ENCODE measurements around the gene SORCS1. TPM values are rescaled to one million over a fixed set of nuclear protein-coding genes. Genes with fewer than 3 reads are reported as not detected.

The SORCS1 gene
- total and polyA plus RNA-seq, 2 experiments from 2014 or later: not detected

DNA sequence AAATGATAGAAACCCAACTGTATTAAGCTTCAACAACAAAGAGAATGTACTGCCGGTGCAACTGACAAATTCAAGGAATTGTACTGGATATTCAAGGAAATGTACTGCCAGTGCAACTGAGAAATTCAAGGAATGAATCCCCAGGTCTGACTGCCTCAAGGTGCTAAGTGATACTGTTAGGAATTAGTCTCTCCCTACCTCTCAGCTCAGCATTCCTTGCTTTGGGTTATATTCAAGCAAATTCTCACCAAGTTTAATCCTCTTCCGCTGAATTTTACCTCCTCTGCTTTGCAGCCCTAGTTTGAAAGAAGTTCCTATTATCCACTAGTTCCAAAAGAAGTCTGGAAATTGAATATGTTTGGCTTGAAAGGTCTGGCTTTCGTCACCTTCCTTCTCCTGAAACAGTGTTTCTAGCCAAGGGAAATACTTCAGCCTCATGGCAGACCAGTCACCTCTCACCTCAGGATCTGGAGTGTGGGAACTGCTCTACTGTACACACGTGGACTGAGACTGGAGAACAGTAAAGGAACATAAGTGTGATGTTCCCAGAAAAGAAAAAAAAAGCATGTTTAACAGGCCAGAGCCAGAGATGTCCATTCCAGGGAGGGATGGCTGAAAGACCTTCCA is 60.4 kb downstream of the SORCS1 start:
- Histone ChIP-seq H3K4me1 (ENCODE audit: insufficient read depth) (no peaks in the 10 kb centered on the region), H3K4me2 (ENCODE audit: unreplicated experiment) (no peak overlapping the region), H3K79me2 (ENCODE audit: insufficient read depth) (no peaks in the 10 kb centered on the region), H3K9ac (no peak overlapping the region), H4K20me1 (ENCODE audit: insufficient read depth) (no peaks in the 10 kb centered on the region), H3K36me3 (ENCODE audit: low read depth) (no peaks in the 10 kb centered on the region), H3F3A (ENCODE audit: insufficient read depth) (no peaks in the 10 kb centered on the region), H3K27ac (no peak overlapping the region), H3K4me3 (no peak overlapping the region), H3K27me3 (replicated peaks; ENCODE audit: insufficient read depth) (no peaks in the 10 kb centered on the region), H3K9me2 (ENCODE audit: insufficient read depth) (no peaks in the 10 kb centered on the region), H2AFZ (no peak overlapping the region), H3K9me3 (ENCODE audit: low read depth) (no peaks in the 10 kb centered on the region)
- WGBS, 2 experiments (ENCODE audit: low coverage in 1 of 2, low lambda C conversion rate in 2 of 2, missing lambda C conversion rate in 2 of 2): 18 to 19% methylated on average over 4 of the region's 4 CpGs
- TF ChIP-seq EZH2phosphoT487 (IDR thresholded peaks at IDR 0.05; ENCODE audit: insufficient read depth, low read depth) (no peak), EZH2 (IDR thresholded peaks at IDR 0.05; ENCODE audit: insufficient read depth, poor library complexity, severe bottlenecking) (no peak)
- no peak for DNase-seq
- in situ Hi-C loops (cut with MboI): no loop called here

DNA sequence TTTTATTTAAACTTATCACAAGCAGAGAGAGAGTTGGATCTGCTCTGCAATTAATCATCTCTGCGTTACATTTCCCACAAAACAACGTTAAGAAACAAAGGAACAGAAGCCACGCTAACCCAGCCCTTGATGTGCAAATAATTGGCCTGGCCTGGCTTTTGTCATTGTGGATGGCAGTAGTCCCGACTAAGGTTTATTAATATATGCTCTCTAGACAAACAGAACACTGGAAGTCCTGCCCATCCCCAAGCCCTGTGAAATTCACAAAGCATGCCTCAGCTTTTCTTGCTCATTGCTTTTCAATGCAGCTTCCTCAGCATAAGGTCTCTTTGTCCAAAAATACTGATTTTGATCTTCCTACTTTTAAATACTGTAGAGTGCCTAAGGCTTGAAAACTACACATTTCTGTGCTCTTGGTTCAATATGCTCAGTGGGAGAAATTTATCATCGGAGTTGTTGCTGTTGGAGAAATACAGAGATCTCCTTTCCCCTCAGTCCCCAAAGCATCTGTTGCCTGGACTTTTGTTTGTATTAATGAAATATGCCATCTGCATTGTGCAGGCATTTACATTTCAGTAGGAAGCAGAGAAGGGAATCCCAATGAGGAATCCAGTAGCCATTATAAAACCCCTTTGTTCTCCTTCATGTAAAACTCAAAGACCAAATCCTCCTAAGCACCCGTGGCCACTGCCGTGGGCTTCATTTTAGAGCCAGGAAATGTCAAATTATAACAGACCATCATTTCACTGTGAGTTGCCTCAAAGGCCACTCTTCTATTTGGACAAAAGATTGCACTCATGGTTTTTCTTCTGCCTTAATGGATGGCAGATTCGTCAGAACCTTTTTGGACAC is 61.1 kb downstream of the SORCS1 start:
- 9 to 15% methylated on average over 8 of the region's 8 CpGs for WGBS, 2 experiments (ENCODE audit: low coverage in 1 of 2, low lambda C conversion rate in 2 of 2, missing lambda C conversion rate in 2 of 2)
- Histone ChIP-seq H3K79me2 (ENCODE audit: insufficient read depth) (no peaks in the 10 kb centered on the region), H3K36me3 (ENCODE audit: low read depth) (no peaks in the 10 kb centered on the region), H3K4me3 (no peak overlapping the region), H3F3A (ENCODE audit: insufficient read depth) (no peaks in the 10 kb centered on the region), H3K27ac (no peak overlapping the region), H3K9me2 (ENCODE audit: insufficient read depth) (no peaks in the 10 kb centered on the region), H3K27me3 (replicated peaks; ENCODE audit: insufficient read depth) (no peaks in the 10 kb centered on the region), H2AFZ (no peak overlapping the region), H3K4me2 (ENCODE audit: unreplicated experiment) (no peak overlapping the region), H3K9me3 (ENCODE audit: low read depth) (no peaks in the 10 kb centered on the region), H3K4me1 (ENCODE audit: insufficient read depth) (no peaks in the 10 kb centered on the region), H4K20me1 (ENCODE audit: insufficient read depth) (no peaks in the 10 kb centered on the region), H3K9ac (no peak overlapping the region)
- in situ Hi-C loops (cut with MboI): no loop called here
- TF ChIP-seq EZH2phosphoT487 (IDR thresholded peaks at IDR 0.05; ENCODE audit: insufficient read depth, low read depth): no peak
- no peak for TF ChIP-seq EZH2 (IDR thresholded peaks at IDR 0.05; ENCODE audit: insufficient read depth, poor library complexity, severe bottlenecking)
- DNase-seq: no peak

DNA sequence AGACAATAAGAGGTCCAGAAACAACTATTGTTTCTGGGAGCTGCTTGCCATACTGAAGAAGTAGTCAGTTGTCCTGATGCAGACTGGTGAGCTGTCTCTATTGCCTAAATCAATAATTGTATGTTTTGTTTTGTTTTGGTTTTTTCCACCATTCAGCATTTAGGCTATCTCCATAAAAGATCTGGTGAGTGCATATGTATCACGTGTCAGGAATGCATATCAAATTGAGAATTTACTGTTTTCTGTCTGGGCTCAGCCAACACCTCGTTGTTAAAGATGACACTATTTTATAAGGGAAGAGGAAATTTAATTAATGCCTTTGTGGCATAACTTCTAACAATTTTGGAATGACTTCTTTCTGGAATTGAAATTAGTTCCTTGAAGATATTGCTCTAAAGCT is 66.2 kb downstream of the SORCS1 start:
- H3K9ac ChIP-seq: no peak overlapping the region
- no peak overlapping the region for H3K27ac ChIP-seq
- H3K4me3 ChIP-seq: no peak overlapping the region
- no peak overlapping the region for H3K4me2 ChIP-seq (ENCODE audit: unreplicated experiment)
- 8 to 16% methylated on average over 2 of the region's 2 CpGs for WGBS, 2 experiments (ENCODE audit: low coverage in 1 of 2, low lambda C conversion rate in 2 of 2, missing lambda C conversion rate in 2 of 2)
- no peaks in the 10 kb centered on the region for H3K9me3 ChIP-seq (ENCODE audit: low read depth)
- no peak for TF ChIP-seq EZH2 (IDR thresholded peaks at IDR 0.05; ENCODE audit: insufficient read depth, poor library complexity, severe bottlenecking)
- no peak for TF ChIP-seq EZH2phosphoT487 (IDR thresholded peaks at IDR 0.05; ENCODE audit: insufficient read depth, low read depth)
- no peaks in the 10 kb centered on the region for H3K79me2 ChIP-seq (ENCODE audit: insufficient read depth)
- H2AFZ ChIP-seq: no peak overlapping the region
- no peak for DNase-seq
- no peaks in the 10 kb centered on the region for H3K9me2 ChIP-seq (ENCODE audit: insufficient read depth)
- H3K4me1 ChIP-seq (ENCODE audit: insufficient read depth): no peaks in the 10 kb centered on the region
- in situ Hi-C loops (cut with MboI): no loop called here
- H3F3A ChIP-seq (ENCODE audit: insufficient read depth): no peaks in the 10 kb centered on the region
- H3K27me3 ChIP-seq (replicated peaks; ENCODE audit: insufficient read depth): no peaks in the 10 kb centered on the region
- H4K20me1 ChIP-seq (ENCODE audit: insufficient read depth): no peaks in the 10 kb centered on the region
- H3K36me3 ChIP-seq (ENCODE audit: low read depth): no peaks in the 10 kb centered on the region

DNA sequence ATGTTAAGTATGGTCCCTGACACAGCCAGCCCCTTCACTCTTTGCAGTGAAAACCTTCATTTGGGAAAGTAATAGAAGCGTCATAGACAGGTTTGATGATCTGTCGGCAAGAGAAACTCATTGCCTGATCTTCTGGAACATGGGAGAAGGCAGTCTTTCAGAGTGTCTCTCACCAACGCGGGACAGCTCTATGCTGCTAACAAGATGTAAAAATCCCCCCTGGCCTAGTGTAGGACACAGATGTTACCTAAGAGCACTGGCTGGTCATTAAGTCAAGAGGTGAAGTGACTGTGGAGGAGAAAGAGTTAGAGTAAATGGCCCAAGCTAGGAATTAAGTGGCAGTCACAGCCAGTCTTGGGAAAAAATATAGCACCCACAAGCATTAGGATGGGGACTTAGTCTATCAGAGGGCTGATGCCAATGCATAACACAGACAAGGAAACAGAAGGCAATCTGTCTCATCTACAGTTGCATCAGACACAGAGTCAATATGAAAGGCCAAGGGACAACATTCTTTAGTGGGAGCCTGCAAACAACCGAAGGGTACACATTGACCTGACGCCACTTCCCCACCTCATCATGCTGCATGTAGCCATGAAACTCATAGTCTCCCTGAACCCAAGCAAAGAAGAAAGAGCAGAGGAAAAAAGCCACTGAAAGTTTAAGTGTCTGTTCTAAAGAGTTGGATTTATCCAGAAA is 69.5 kb downstream of the SORCS1 start:
- Histone ChIP-seq H4K20me1 (ENCODE audit: insufficient read depth) (no peaks in the 10 kb centered on the region), H3K4me1 (ENCODE audit: insufficient read depth) (no peaks in the 10 kb centered on the region), H3K9me2 (ENCODE audit: insufficient read depth) (no peaks in the 10 kb centered on the region), H3K27me3 (replicated peaks; ENCODE audit: insufficient read depth) (no peaks in the 10 kb centered on the region), H3K4me2 (ENCODE audit: unreplicated experiment) (no peak overlapping the region), H3K9ac (no peak overlapping the region), H2AFZ (no peak overlapping the region), H3K79me2 (ENCODE audit: insufficient read depth) (no peaks in the 10 kb centered on the region), H3K27ac (no peak overlapping the region), H3K36me3 (ENCODE audit: low read depth) (no peaks in the 10 kb centered on the region), H3F3A (ENCODE audit: insufficient read depth) (no peaks in the 10 kb centered on the region), H3K4me3 (no peak overlapping the region), H3K9me3 (ENCODE audit: low read depth) (no peaks in the 10 kb centered on the region)
- in situ Hi-C loops (cut with MboI): no loop called here
- no peak for DNase-seq
- WGBS, 2 experiments (ENCODE audit: low coverage in 1 of 2, low lambda C conversion rate in 2 of 2, missing lambda C conversion rate in 2 of 2): 34 to 52% methylated on average over 6 of the region's 6 CpGs
- TF ChIP-seq EZH2 (IDR thresholded peaks at IDR 0.05; ENCODE audit: insufficient read depth, poor library complexity, severe bottlenecking) (no peak), EZH2phosphoT487 (IDR thresholded peaks at IDR 0.05; ENCODE audit: insufficient read depth, low read depth) (no peak)

Measured in GM23248 (cell line).